K562 (cell line): ENCODE data around the gene SCARF2. TPM values are rescaled to one million over a fixed set of nuclear protein-coding genes. Genes with fewer than 3 reads are reported as not detected.
A peak's percentile ranks its signal among the peaks of the same experiment; 100 is the strongest.

Experiments
- CAMTA2 ChIP-seq: fragments of 250-450 bp; sonication (Bioruptor Pico); conservative IDR thresholded peaks from 2 replicates; pipeline ENCODE4 v1.5.1; 2022
- CEBPG ChIP-seq, 3 experiments: fragments of 200-800 bp in 1 of 3; sonication (Bioruptor generic) in 1 of 3; sonication (generic) in 1 of 3; formaldehyde crosslinking in 1 of 3; IDR thresholded peaks in 2 of 3; conservative IDR thresholded peaks in 1 of 3; 2 replicates each; pipeline versions ENCODE4 v1.6.1 to v1.8.0; 2016 to 2022; ENCODE audit warnings: missing compliant biosample characterization in 2 of 3, missing genetic modification characterization in 2 of 3, mild to moderate bottlenecking in 1 of 3, missing genetic modification reagents in 1 of 3
- CREB3L1 ChIP-seq: fragments of 450-650 bp; IDR thresholded peaks from 2 replicates; pipeline ENCODE4 v1.6.1; 2014; ENCODE audit warnings: low read depth, mild to moderate bottlenecking, moderate library complexity, borderline replicate concordance
- E2F6 ChIP-seq, 2 experiments: IDR thresholded peaks; 2 replicates each; pipeline ENCODE4 v1.6.1; 2011; ENCODE audit warnings: borderline replicate concordance in 1 of 2, control low read depth in 1 of 2, low read depth in 1 of 2, low read length in 1 of 2, mild to moderate bottlenecking in 1 of 2, mixed read lengths in 1 of 2, moderate library complexity in 1 of 2; ENCODE audit not compliant: insufficient read depth in 1 of 2, insufficient read length in 1 of 2, poor library complexity in 1 of 2, severe bottlenecking in 1 of 2; ENCODE audit errors: extremely low read depth in 1 of 2
- ELK3 ChIP-seq: fragments of 450-650 bp; formaldehyde crosslinking; IDR thresholded peaks from 2 replicates; pipeline ENCODE4 v1.4.0; 2020; ENCODE audit warnings: mild to moderate bottlenecking
- HOMEZ ChIP-seq: fragments of 250-450 bp; sonication (Bioruptor Pico); IDR thresholded peaks from 2 replicates; pipeline ENCODE4 v1.4.0; 2020; ENCODE audit warnings: mild to moderate bottlenecking, moderate library complexity
- PHF21A ChIP-seq: fragments of 450-650 bp; IDR thresholded peaks from 2 replicates; pipeline ENCODE4 v1.6.1; 2017; ENCODE audit warnings: low read depth, borderline replicate concordance
- PKNOX1 ChIP-seq: fragments of 450-650 bp; IDR thresholded peaks from 2 replicates; pipeline ENCODE4 v1.6.1; 2016
- TARDBP ChIP-seq: fragments of 450-650 bp; IDR thresholded peaks from 2 replicates; pipeline ENCODE4 v1.6.1; 2016
- TEAD4 ChIP-seq, 2 experiments: sonication (generic) in 1 of 2; formaldehyde crosslinking in 1 of 2; IDR thresholded peaks; 2 replicates each; pipeline versions ENCODE4 v1.6.1 to v1.8.0; 2012 to 2022; ENCODE audit warnings: borderline replicate concordance in 1 of 2, inconsistent platforms in 1 of 2, low read length in 1 of 2, mild to moderate bottlenecking in 1 of 2, missing genetic modification reagents in 1 of 2
- TRIM25 ChIP-seq: fragments of 450-650 bp; IDR thresholded peaks from 2 replicates; pipeline ENCODE4 v1.7.0; 2016; ENCODE audit warnings: borderline replicate concordance
- ZFP91 ChIP-seq: sonication (generic); formaldehyde crosslinking; IDR thresholded peaks from 2 replicates; pipeline ENCODE4 v1.8.0; 2022; ENCODE audit warnings: mild to moderate bottlenecking, missing genetic modification reagents
- ZFPM2 ChIP-seq: fragments of 250-450 bp; sonication (Bioruptor Pico); IDR thresholded peaks from 2 replicates; pipeline ENCODE4 v1.5.1; 2022; ENCODE audit warnings: mild to moderate bottlenecking
- ZNF134 ChIP-seq: fragments of 250-450 bp; sonication (Bioruptor Pico); conservative IDR thresholded peaks from 2 replicates; pipeline ENCODE4 v1.4.0; 2020
- ZNF274 ChIP-seq: IDR thresholded peaks from 2 replicates; pipeline ENCODE4 v1.6.1; 2011; ENCODE audit warnings: low read depth, mild to moderate bottlenecking, low read length, moderate library complexity, borderline replicate concordance
- ZNF347 ChIP-seq: fragments of 450-650 bp; formaldehyde crosslinking; IDR thresholded peaks from 2 replicates; pipeline ENCODE4 v1.4.0; 2020; ENCODE audit warnings: low read depth, mild to moderate bottlenecking, moderate library complexity
- polyA plus RNA-seq, 8 experiments: library from polyadenylated mRNA; depleted of rRNA in 4 of 8; stranded (reverse) in 5 of 8; unstranded in 3 of 8; fragments of >200 nt; fragmentation: Nextera tagmentation in 2 of 8; fragmentation: Illumina TruSeq in 1 of 8; extraction: Ambion mirVana in 2 of 8; extraction: Trizol in 1 of 8; gene quantifications; 2 replicates each; pipeline versions ENCODE4 v1.2.1 to v1.2.3, GENCODE V29; 2011 to 2014; ENCODE audit warnings: inconsistent platforms in 1 of 8, missing spikeins in 1 of 8
- total RNA-seq, 7 experiments: library from RNA; depleted of rRNA in 6 of 7; stranded (reverse); fragments of >200 nt in 6 of 7; fragmentation: Illumina TruSeq in 2 of 7; extraction: Trizol in 2 of 7; gene quantifications; 2 replicates each; pipeline versions ENCODE4 v1.2.1 to v1.2.3, GENCODE V29; 2011 to 2021; ENCODE audit warnings: low replicate concordance in 1 of 7

The SCARF2 gene
- total and polyA plus RNA-seq, 9 of the 15 experiments (the other 6 are each of a cell fraction or from before 2014, with no cell fraction given) = 0.06 to 0.32 (median 0.21) TPM; not detected in 5

- TF ChIP-seq HOMEZ (CRISPR knock-in tag) (0 out of 2 replicates have a peak, but pooled peaks have one; percentile 2), E2F6 (IDR thresholded peaks at IDR 0.05; ENCODE audit: borderline replicate concordance in 1 of 2, extremely low read depth in 1 of 2, insufficient read depth in 1 of 2, insufficient read length in 1 of 2, low read depth in 1 of 2, low read length in 1 of 2, poor library complexity in 1 of 2, severe bottlenecking in 1 of 2) (no peak), PHF21A (no peak), CEBPG (CRISPR knock-in tag; IDR thresholded peaks at IDR 0.05) (0 out of 2 replicates have a peak, but pooled peaks have one; percentile 26), CEBPG (tag; conservative IDR thresholded peaks at IDR 0.05 in 1 of 2, IDR thresholded peaks at IDR 0.05 in 1 of 2) (no peak), PKNOX1 (no peak), TRIM25 (no peak), ZNF347 (no peak), TEAD4 (IDR thresholded peaks at IDR 0.05; ENCODE audit: low read length) (no peak), TEAD4 (CRISPR knock-in tag; IDR thresholded peaks at IDR 0.05; ENCODE audit: borderline replicate concordance) (peak; percentile 69), CAMTA2 (CRISPR knock-in tag) (no peak), ZFP91 (CRISPR knock-in tag) (no peak), ZNF134 (CRISPR knock-in tag) (no peak), ZFPM2 (CRISPR knock-in tag) (peak; percentile 39; the same call in 1 of the 2 replicates), ZNF274 (no peak), ELK3 (CRISPR knock-in tag) (no peak), CREB3L1 (no peak), TARDBP (no peak)
These were observed 21.5 kb upstream of the SCARF2 start (continued) for GRCh38 chr22:20459152-20459542.
